Measurements from ENCODE around the gene RCL1. TPM values are rescaled to one million over a fixed set of nuclear protein-coding genes. Genes with fewer than 3 reads are reported as not detected.

Gene RCL1
- total RNA-seq, 3 donors from 2014 or later, result 41.3 to 111 (median 46.7) TPM

DNA sequence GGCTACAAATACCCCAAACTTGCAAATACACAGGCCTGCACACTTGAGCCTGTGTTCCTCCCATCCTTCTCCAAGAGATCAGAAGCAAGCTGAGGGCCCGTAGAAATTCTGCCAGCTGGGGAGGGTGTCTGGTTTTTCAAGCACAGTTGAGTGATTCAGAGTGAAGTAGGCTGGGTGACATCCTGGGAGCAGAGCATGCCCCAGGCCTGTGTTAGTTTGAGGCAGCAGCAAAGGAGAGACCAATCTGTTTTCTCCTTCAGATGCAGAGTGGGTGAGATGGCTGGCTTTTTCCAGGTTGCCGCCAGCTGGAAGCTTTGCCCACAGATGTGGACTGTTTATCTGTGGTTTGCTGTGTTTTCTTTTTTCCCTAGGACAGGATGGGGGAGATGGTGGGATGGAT is 63.1 kb downstream of the RCL1 start:
- TF ChIP-seq CTCF (IDR thresholded peaks at IDR 0.05), result no peak
- no peak for TF ChIP-seq POLR2A (IDR thresholded peaks at IDR 0.05)
- no peak for TF ChIP-seq POLR2AphosphoS5 (IDR thresholded peaks at IDR 0.05)
- Histone ChIP-seq H3K9me3 (no peaks in the 10 kb centered on the region), H3K4me1 (no peaks in the 10 kb centered on the region), H3K36me3 (no peaks in the 10 kb centered on the region), H3K27me3 (no peaks in the 10 kb centered on the region), H3K27ac (peak overlapping the region in 1 of 2 donors; percentile 53), H3K4me3 (no peak overlapping the region)
- DNase-seq (ENCODE audit: low spot score in 2 of 2), result no peak
- intact Hi-C loops (cut with DNase I; ENCODE audit: low total_unique reads), result no loop called here

- no peaks in the 10 kb centered on the region for H3K4me1 ChIP-seq
- DNase-seq (ENCODE audit: low spot score in 2 of 2), result no peak
- H3K27me3 ChIP-seq, result no peaks in the 10 kb centered on the region
- H3K4me3 ChIP-seq, result no peak overlapping the region
- no peaks in the 10 kb centered on the region for H3K9me3 ChIP-seq
- intact Hi-C loops (cut with DNase I; ENCODE audit: low total_unique reads), result no loop called here
- TF ChIP-seq POLR2AphosphoS5 (IDR thresholded peaks at IDR 0.05) (no peak), POLR2A (IDR thresholded peaks at IDR 0.05) (no peak), CTCF (IDR thresholded peaks at IDR 0.05) (no peak)
- H3K36me3 ChIP-seq, result no peaks in the 10 kb centered on the region
- no peak overlapping the region for H3K27ac ChIP-seq
Observed at GRCh38 chr9:4857163-4857810, 64.5 kb downstream of the RCL1 start.

DNA sequence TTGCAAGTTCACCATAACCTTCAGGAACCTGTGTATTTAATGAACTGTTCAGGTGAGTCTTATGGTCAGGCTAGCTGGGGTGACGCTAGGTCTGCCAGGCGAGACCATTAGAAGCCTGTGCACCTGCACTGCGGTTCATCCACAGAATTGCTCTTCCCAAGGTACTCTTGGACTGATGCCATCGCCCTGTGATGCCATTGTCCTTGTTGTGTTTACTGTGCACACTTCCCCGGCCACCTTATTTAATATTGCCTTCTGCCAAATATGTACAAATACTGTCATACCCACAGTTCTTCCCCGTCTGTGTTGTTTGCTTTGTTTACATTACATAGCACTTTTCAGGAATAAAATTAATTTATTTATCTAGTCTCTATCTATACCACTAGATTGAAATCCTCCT is 66.3 kb downstream of the RCL1 start:
- TF ChIP-seq CTCF (IDR thresholded peaks at IDR 0.05) (no peak), POLR2AphosphoS5 (IDR thresholded peaks at IDR 0.05) (no peak), POLR2A (IDR thresholded peaks at IDR 0.05) (no peak)
- Histone ChIP-seq H3K4me1 (no peaks in the 10 kb centered on the region), H3K36me3 (no peaks in the 10 kb centered on the region)

DNA sequence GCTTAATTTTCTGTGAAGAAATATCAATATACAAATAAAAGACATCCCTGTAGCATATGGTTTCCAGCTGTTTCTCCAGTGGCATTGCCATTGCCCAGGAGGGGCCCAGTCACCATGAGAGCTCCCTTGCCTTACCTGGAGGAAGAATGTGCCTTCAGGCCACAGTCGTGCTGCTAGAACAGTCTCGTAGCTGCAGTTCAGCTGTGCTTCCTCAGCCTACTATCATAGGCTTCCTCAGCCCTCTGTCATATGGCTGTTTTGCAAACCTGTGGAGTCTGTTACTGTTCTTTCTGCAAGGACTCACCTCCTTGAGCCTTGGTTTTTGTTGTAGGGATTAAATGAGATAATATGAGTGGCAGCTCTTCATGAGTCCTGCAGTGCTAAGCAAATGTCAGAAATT is 67.6 kb downstream of the RCL1 start:
- intact Hi-C loops (cut with DNase I; ENCODE audit: low total_unique reads), result no loop called here
- Histone ChIP-seq H3K4me3 (no peak overlapping the region), H3K27me3 (no peaks in the 10 kb centered on the region), H3K9me3 (no peaks in the 10 kb centered on the region), H3K4me1 (no peaks in the 10 kb centered on the region), H3K36me3 (no peaks in the 10 kb centered on the region), H3K27ac (no peak overlapping the region)
- no peak for DNase-seq (ENCODE audit: low spot score in 2 of 2)
- TF ChIP-seq CTCF (IDR thresholded peaks at IDR 0.05), result no peak
- no peak for TF ChIP-seq POLR2AphosphoS5 (IDR thresholded peaks at IDR 0.05)
- TF ChIP-seq POLR2A (IDR thresholded peaks at IDR 0.05), result no peak

More for the DNA sequence above, 66.3 kb downstream of the RCL1 start:
- Histone ChIP-seq H3K27ac (no peak overlapping the region), H3K9me3 (no peaks in the 10 kb centered on the region), H3K4me3 (no peak overlapping the region), H3K27me3 (no peaks in the 10 kb centered on the region)
- intact Hi-C loops (cut with DNase I; ENCODE audit: low total_unique reads), result no loop called here
- no peak for DNase-seq (ENCODE audit: low spot score in 2 of 2)

DNA sequence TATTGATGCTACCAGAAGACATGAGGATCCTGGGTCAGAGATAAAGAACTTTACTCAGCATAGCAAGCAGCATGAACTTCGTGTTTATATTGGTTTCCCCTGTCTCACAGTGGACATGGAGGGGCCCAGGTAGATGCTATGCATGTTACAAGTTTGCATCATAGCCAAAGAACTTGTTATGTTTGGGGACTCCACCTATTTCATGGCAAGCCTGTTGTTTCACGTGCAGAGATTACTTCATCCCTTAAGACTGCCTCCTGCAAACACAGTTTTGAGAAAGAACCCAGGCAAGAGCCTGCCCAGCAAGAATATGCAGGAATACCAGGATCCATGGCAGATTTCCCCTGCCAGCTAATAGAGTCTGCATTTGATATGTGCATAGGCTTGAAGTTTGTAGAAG is 68.4 kb downstream of the RCL1 start:
- H3K36me3 ChIP-seq, result no peaks in the 10 kb centered on the region
- no peaks in the 10 kb centered on the region for H3K9me3 ChIP-seq
- no peak for TF ChIP-seq POLR2AphosphoS5 (IDR thresholded peaks at IDR 0.05)
- TF ChIP-seq POLR2A (IDR thresholded peaks at IDR 0.05), result no peak
- no peak for TF ChIP-seq CTCF (IDR thresholded peaks at IDR 0.05)
- DNase-seq (ENCODE audit: low spot score in 2 of 2), result no peak
- intact Hi-C loops (cut with DNase I; ENCODE audit: low total_unique reads), result no loop called here
- H3K4me1 ChIP-seq, result no peaks in the 10 kb centered on the region
- no peaks in the 10 kb centered on the region for H3K27me3 ChIP-seq
- H3K27ac ChIP-seq, result no peak overlapping the region
- H3K4me3 ChIP-seq, result no peak overlapping the region
